HG02884 (cell line): ENCODE results near the gene GOLGA5.

Source experiments
- ATAC-seq: cut with Tn5 transposase; IDR thresholded peaks from one replicate; pipeline ENCODE4 v1.9.1; 2021; ENCODE audit warnings: mild to moderate bottlenecking, moderate library complexity; ENCODE audit not compliant: unreplicated experiment

The GOLGA5 gene

DNA sequence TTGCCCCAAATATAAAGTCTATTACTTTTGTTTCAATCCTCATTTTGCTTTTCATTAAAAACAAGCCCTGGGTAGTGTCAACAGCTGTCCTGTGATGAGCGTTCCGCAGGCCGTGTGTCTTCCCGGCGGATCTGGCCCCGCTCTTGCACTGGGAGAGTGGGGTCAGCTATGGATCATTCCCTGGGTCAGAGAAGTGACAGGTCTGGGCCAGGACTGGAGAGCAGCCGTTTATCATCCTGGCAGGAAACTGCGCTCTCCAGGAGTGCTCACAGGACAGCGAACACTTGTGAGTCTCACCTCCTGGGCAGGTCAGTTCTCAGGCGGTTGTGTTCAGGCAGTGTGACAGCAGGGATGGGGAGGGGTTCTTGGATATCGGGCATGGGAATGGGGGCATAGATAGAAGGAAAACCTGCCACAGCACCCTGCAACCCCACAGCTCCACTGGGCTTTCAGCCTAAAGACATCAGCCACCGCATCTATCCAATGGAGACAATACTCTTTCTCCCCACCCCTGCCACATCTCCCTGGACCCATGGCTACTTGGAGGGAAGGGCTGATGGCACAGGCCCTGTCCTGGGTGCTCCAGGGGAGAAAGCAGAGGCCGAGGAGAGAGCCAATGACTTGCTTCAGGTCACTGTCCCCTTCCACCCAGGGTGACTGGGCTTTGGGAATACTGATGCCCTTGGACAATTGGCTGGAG is 81.0 kb downstream of the GOLGA5 start:
- ATAC-seq: no peak

DNA sequence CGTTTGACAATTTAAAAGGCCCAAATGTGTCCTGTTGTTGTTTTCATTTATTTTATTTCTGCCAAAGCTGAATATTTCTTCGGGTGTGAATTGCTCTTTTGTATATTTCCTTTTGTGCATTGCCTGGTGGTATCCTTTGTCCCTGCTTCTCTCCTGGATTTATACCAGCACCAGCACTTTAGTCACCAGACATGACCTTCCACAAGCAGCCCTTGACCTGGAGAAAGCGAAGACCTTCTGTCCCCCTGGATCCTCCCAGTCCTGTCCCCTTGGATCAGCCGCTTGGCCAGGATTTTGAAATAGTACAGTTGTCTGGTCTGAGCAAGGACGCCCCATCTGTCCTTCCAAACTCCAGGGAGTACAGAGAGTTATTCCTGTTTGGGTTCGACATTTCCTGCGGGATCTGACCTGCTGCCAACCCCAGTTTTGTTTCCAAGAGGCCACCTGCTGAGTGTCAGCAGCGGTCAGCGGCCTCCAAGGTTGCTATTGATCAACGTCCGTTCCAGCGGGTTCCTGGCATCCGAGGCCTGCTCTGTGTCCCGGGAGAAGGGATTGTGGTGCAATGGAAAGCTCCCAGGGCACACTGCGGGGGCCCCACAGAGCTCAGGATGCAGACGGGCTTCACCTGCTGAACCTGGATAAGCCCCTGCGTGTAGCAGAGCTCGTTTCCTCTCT is 83.8 kb downstream of the GOLGA5 start:
- ATAC-seq: no peak

DNA sequence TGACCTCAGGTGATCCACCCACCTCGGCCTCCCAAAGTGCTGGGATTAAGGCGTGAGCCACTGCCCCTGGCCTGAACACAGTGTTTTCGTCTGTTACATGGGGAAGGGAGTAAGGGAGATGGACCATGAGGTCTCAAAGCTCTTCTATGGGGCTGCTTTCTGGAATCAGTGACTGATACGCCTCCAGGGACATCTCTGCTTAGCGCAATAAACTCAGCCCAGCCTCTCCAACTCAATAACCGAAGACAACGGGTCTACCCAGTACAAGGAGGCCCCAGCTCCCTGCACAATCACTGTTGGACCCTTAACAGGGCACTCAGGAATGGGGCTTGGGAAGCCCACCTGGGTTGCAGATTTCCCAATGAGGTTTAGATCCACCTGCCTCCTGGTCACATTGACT is 86.2 kb downstream of the GOLGA5 start:
- no peak for ATAC-seq

DNA sequence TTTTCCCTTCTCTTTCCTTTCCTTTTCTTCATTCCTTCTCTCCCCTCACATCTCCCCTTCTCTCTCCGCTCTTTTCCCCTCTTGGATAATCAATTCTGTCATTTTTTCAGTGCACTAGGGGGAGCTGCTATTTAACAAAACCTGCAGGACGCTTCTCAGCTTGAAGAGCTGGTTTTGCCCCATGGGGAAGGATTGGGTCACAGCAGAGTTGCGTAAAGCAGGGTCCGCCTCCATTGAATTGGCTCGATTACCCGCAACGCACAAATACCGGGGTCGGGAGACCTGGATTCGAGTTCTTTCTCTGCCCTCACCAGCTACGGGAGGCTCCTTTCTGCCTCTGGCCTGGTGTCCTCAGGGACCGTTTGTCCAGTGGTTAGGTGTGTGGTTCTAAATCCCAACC is 86.7 kb downstream of the GOLGA5 start:
- ATAC-seq: no peak

DNA sequence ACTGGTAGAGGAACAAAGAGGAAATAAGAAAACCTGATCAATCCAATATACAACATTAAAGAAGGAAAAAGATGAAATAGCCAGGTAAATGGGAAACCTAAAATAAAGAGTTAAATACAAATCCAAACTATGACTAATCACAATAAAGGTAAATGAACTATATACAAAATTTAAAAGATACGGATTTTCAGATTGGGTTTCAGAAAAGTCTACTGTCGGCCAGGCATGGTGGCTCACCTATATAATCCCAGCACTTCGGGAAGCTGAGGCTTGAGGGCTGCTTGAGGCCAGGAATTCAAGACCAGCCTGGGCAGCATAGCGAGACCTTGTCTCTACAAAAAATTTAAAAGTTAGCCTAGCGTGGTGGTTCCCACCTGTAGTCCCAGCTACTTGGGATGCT is 89.0 kb downstream of the GOLGA5 start:
- ATAC-seq: no peak

DNA sequence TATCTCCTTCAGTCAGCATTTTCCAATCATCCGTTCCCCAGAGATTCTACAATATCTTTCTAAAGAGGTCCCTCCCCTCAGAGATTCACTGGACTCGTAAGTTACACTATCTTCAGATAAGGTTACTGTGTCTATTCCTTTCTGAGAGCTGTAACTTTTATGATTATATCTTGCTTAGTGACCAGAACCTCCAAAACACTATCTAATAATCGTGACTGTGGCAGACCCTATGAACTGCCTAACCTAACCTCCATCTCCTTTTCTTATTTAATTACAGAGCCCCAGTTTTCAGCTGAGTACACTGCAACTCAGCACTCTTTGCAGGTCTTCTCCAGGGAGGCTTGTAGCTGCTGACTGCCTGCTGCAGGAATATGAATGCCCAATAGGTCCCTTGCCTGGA is 90.3 kb downstream of the GOLGA5 start:
- ATAC-seq: no peak

DNA sequence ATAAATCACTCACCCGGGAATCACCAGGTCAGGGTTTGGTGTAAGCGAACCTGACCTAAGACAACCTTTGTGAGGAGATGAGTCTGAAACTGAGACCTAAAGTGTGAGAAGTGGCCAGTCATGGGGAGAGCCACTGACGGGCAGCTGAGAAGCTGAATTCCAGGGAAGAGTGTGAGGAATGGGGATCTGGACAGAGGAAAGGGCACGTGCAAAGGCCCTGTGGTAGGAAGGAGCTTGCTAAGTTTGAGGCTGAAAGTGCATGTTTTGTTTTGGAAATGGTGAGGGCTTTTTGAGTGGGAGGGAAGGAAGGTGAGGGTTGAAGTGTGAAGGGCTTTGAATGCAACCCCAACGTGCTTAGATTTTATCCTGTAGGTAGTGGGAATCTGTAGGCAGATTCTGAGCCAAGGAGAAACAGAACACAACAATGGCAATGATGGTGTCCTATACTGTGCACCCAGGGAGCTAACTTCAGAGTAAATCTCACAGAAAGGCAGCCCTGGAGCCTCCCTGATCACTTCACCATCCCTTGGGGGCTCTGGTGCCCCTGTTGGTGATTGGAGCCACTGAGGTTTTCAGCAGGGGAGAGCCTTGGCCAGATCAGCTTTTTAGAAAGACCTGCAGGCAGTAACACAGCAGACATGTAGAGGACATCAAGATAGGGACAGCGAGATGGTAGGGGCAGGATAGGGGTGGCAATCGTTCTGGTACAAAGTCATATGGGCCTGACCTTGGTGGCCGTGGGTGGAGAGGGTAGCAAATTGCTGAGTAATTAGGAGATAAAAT is 91.4 kb downstream of the GOLGA5 start:
- no peak for ATAC-seq

DNA sequence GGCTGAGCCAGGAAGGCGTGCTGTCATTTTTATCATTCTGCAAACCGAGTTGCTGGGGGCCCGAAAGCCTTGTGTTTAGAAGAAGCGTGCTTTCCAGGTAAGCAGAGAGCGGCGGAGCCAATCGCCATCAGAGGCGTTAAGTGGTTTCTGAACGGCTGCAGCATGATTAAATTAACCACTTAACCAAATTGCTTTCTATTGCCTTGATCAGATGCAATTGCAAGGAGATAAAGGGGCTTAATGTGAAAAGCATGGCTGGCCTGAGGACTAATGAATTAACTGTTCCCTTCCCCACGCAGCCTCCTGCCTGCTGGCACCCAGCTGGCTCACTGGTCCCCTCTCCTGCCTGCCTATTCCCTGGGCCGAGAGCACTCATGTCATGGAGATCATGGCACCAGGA is 92.2 kb downstream of the GOLGA5 start:
- no peak for ATAC-seq

DNA sequence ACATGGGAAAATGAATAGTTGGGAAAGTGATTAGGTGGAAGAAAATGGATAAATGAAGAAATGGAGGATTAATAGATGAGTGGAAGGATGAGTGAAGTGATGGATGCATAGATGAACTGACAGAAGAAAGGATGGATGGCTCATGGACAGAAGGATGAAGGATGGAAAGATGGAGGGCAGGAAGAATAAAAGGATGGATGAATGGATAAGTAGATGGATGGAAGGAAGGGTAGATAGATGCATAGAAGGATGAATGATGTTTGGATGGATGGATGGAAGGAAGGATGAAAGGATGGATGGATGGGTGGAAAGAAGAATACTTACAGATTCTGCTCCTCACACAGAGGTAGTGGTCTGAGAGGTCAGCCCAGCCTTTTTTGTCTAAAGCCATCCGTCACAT is 93.1 kb downstream of the GOLGA5 start:
- ATAC-seq: no peak

DNA sequence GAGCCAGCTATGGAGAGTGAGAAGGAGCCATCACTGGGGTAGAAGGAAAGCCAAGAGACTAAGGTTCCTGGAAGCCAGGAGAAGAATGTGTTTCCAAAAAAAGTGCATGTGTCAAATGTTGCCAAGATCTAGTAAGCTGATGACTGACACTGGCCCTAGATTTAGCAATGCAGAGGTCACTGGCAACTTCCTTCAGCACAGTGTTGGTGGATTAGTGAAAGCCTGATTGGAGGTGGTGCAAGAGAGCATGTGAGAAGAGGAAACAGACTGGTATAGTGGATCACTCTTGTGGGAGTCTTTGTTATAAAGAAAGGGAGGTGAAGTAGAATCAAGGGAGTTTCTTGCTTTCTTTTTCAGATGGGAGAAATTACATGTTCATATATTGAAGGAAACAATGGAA is 94.8 kb downstream of the GOLGA5 start:
- no peak for ATAC-seq
